SH-SY5Y (cell line): ENCODE data around the gene UBXN7.

Experiments used
- GATA2 ChIP-seq: IDR thresholded peaks from 2 replicates; pipeline ENCODE4 v1.6.1; 2011; ENCODE audit warnings: mild to moderate bottlenecking, low read depth, low read length
- GATA3 ChIP-seq: IDR thresholded peaks from 2 replicates; pipeline ENCODE4 v1.6.1; 2011; ENCODE audit warnings: low read depth, mild to moderate bottlenecking, low read length, moderate library complexity

DNA sequence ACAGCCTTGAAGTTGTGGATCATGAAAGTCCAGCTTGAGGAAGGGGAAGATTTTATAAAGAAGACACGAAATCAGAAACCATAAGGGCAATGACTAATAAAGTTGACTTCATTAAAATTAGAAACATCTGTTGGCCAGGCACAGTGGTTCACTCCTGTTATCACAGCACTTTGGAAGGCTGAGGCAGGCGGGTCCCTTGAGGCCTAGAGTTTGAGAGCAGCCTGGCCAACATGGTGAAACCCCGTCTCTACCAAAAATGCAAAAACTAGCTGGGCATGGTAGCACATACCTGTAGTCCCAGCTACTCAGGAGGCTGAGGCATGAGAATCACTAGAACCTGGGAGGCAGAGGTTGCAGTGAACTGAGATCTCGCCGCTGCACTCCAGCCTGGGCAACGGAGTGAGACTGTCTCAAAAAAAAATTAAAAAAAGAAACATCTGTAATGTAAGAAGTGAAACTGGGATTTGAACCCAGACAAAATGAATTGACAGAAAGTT lies 7.9 kb upstream of the UBXN7 start:
- TF ChIP-seq GATA3 = no peak
- TF ChIP-seq GATA2 = no peak
